ENCODE data around the gene RNF151. TPM values are rescaled to one million over a fixed set of nuclear protein-coding genes. Genes with fewer than 3 reads are reported as not detected.

The RNF151 gene
- total and polyA plus RNA-seq, 10 of the 15 experiments (the other 5 are each of a cell fraction or from before 2014, with no cell fraction given), result 0.17 to 0.56 TPM; not detected in 8

DNA sequence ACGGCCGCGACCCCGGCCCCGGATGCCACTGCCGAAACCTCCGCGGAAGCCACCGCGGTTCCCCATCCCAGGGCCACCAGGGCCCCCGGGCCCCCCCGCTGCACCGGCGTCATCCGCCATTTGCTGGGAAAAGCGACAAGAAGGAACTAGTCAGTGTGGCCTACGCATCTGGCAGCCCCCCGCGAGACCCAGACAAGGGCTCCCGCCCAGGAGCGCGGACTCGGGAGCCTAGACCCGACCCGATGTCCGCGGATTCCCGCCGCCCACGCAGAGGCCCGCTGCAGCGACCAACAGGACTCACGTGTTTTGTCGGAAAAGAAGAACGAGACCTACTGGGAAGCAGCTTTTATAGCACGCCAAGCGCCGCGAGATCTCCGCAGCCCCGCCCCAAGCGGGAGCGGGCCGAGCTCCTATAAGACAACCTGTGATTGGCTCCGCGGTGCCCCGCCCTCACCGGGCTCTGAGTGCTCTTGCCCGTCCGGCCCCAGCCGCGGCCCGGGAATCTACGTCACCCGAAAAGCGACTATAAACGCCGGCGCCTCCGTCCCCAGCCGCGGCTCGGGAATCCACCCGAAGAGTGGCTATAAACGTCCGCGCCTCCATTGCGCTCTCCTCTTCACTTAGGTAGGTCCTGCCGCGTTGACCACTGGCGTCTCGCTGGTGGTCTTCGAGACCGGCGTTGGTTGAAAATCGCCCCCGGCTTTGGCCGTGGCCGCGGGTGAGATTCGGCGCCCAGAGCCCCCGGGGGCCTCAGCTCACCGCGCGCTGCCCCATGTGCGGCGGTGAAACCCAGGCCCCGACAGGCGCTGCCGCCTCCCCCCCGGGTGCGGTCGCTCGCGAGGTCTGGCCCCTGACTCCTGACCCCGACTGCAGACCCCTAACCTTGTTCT lies 1.9 kb upstream of the RNF151 start, which contains the start of gene RPS2 (continued):
- TF ChIP-seq CREM (IDR thresholded peaks at IDR 0.05; ENCODE audit: low read depth), result peak; percentile 98
- TF ChIP-seq, protein P1, sequence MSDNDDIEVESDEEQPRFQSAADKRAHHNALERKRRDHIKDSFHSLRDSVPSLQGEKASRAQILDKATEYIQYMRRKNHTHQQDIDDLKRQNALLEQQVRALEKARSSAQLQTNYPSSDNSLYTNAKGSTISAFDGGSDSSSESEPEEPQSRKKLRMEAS (IDR thresholded peaks at IDR 0.05; ENCODE audit: low read depth, low read length), result peak; percentile 74; the same call in 1 of the 2 replicates
- TF ChIP-seq, protein P2, sequence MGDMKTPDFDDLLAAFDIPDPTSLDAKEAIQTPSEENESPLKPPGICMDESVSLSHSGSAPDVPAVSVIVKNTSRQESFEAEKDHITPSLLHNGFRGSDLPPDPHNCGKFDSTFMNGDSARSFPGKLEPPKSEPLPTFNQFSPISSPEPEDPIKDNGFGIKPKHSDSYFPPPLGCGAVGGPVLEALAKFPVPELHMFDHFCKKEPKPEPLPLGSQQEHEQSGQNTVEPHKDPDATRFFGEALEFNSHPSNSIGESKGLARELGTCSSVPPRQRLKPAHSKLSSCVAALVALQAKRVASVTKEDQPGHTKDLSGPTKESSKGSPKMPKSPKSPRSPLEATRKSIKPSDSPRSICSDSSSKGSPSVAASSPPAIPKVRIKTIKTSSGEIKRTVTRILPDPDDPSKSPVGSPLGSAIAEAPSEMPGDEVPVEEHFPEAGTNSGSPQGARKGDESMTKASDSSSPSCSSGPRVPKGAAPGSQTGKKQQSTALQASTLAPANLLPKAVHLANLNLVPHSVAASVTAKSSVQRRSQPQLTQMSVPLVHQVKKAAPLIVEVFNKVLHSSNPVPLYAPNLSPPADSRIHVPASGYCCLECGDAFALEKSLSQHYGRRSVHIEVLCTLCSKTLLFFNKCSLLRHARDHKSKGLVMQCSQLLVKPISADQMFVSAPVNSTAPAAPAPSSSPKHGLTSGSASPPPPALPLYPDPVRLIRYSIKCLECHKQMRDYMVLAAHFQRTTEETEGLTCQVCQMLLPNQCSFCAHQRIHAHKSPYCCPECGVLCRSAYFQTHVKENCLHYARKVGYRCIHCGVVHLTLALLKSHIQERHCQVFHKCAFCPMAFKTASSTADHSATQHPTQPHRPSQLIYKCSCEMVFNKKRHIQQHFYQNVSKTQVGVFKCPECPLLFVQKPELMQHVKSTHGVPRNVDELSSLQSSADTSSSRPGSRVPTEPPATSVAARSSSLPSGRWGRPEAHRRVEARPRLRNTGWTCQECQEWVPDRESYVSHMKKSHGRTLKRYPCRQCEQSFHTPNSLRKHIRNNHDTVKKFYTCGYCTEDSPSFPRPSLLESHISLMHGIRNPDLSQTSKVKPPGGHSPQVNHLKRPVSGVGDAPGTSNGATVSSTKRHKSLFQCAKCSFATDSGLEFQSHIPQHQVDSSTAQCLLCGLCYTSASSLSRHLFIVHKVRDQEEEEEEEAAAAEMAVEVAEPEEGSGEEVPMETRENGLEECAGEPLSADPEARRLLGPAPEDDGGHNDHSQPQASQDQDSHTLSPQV (IDR thresholded peaks at IDR 0.05), result no peak
- TF ChIP-seq SIN3A (IDR thresholded peaks at IDR 0.05; ENCODE audit: low read depth, low read length), result peak; percentile 63; the same call in 1 of the 2 replicates
- TF ChIP-seq SREBF1 (IDR thresholded peaks at IDR 0.05; ENCODE audit: low read length), result no peak
- TF ChIP-seq POLR2AphosphoS5 (IDR thresholded peaks at IDR 0.05; ENCODE audit: low read length), result peak; percentile 100
- peak; percentile 74 for TF ChIP-seq GATAD2B (conservative IDR thresholded peaks at IDR 0.05; ENCODE audit: low read depth)
- TF ChIP-seq, protein P3, sequence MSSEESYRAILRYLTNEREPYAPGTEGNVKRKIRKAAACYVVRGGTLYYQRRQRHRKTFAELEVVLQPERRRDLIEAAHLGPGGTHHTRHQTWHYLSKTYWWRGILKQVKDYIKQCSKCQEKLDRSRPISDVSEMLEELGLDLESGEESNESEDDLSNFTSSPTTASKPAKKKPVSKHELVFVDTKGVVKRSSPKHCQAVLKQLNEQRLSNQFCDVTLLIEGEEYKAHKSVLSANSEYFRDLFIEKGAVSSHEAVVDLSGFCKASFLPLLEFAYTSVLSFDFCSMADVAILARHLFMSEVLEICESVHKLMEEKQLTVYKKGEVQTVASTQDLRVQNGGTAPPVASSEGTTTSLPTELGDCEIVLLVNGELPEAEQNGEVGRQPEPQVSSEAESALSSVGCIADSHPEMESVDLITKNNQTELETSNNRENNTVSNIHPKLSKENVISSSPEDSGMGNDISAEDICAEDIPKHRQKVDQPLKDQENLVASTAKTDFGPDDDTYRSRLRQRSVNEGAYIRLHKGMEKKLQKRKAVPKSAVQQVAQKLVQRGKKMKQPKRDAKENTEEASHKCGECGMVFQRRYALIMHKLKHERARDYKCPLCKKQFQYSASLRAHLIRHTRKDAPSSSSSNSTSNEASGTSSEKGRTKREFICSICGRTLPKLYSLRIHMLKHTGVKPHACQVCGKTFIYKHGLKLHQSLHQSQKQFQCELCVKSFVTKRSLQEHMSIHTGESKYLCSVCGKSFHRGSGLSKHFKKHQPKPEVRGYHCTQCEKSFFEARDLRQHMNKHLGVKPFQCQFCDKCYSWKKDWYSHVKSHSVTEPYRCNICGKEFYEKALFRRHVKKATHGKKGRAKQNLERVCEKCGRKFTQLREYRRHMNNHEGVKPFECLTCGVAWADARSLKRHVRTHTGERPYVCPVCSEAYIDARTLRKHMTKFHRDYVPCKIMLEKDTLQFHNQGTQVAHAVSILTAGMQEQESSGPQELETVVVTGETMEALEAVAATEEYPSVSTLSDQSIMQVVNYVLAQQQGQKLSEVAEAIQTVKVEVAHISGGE (CRISPR knock-in tag; IDR thresholded peaks at IDR 0.05), result no peak
- TF ChIP-seq, protein P4, sequence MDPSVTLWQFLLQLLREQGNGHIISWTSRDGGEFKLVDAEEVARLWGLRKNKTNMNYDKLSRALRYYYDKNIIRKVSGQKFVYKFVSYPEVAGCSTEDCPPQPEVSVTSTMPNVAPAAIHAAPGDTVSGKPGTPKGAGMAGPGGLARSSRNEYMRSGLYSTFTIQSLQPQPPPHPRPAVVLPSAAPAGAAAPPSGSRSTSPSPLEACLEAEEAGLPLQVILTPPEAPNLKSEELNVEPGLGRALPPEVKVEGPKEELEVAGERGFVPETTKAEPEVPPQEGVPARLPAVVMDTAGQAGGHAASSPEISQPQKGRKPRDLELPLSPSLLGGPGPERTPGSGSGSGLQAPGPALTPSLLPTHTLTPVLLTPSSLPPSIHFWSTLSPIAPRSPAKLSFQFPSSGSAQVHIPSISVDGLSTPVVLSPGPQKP (IDR thresholded peaks at IDR 0.05; ENCODE audit: low read depth, low read length), result peak; percentile 10; the same call in 1 of the 2 replicates
- TF ChIP-seq RBBP5 (conservative IDR thresholded peaks at IDR 0.05), result peak; percentile 88; the same call in 1 of the 2 replicates
- TF ChIP-seq, protein P5, sequence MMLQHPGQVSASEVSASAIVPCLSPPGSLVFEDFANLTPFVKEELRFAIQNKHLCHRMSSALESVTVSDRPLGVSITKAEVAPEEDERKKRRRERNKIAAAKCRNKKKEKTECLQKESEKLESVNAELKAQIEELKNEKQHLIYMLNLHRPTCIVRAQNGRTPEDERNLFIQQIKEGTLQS (IDR thresholded peaks at IDR 0.05; ENCODE audit: borderline replicate concordance, extremely low read depth, low read depth, low read length), result peak; percentile 39; the same call in 1 of the 2 replicates
- TF ChIP-seq EGR1 (IDR thresholded peaks at IDR 0.05; ENCODE audit: borderline replicate concordance in 1 of 2, low read depth in 2 of 2, low read length in 2 of 2), result peak; percentile 89 to 100
- no peak for TF ChIP-seq HDAC2 (IDR thresholded peaks at IDR 0.05)
- no peak for TF ChIP-seq CHD4 (IDR thresholded peaks at IDR 0.05)
- no peak for TF ChIP-seq JUNB (IDR thresholded peaks at IDR 0.05)
- TF ChIP-seq HDAC6 (IDR thresholded peaks at IDR 0.05; ENCODE audit: unreplicated experiment), result peak; percentile 96
- peak; percentile 51; the same call in 1 of the 2 replicates for TF ChIP-seq ZSCAN29 (IDR thresholded peaks at IDR 0.05)
- no peak for TF ChIP-seq WRNIP1 (IDR thresholded peaks at IDR 0.05; ENCODE audit: borderline replicate concordance, low read depth, low read length)

Data from GM12878 (cell line).